Spleen (tissue), 7 donors: ENCODE data around the gene ZNF106.

ENCODE experiments used
- CTCF ChIP-seq, 11 experiments: fragments of 200-600 bp in 7 of 11; fragments of 450-650 bp in 4 of 11; sonication (generic) in 4 of 11; IDR thresholded peaks in 8 of 11; conservative IDR thresholded peaks in 3 of 11; 1 replicate in 7 of 11; 2 replicates in 4 of 11; pipeline versions ENCODE4 v1.4.0 to v1.8.0; 2016 to 2021; ENCODE audit warnings: antibody characterized with exemption in 11 of 11, inconsistent platforms in 4 of 11, mild to moderate bottlenecking in 1 of 11
- POLR2A ChIP-seq, 3 donors: fragments of 450-650 bp; IDR thresholded peaks; one replicate each; pipeline ENCODE4 v1.5.1; 2017; ENCODE audit warnings: antibody characterized with exemption in 3 of 3, mild to moderate bottlenecking in 1 of 3
- donor health status: DM: no; HTN: no; CAD: no; lungs with moderate emphysema.
- donor health status: DM: no; HTN: no; CAD: no.
- donor health status: DM: no; HTN: no; CAD: no.

GRCh38 chr15:42494998-42495360, 4.0 kb upstream of the ZNF106 start:
- TF ChIP-seq CTCF (IDR thresholded peaks at IDR 0.05 in 8 of 11, conservative IDR thresholded peaks at IDR 0.05 in 3 of 11): peak in 1 of 11 experiments; percentile 5
- TF ChIP-seq POLR2A (IDR thresholded peaks at IDR 0.05): no peak
